Measurements from ENCODE around the gene LANCL2. TPM values are rescaled to one million over a fixed set of nuclear protein-coding genes. Genes with fewer than 3 reads are reported as not detected.

LANCL2 gene
- total and polyA plus RNA-seq, 2 donors from 2014 or later = 9.9 to 18.3 TPM

GRCh38 chr7:55374213-55374612 lies 9.1 kb downstream of the LANCL2 start:
- FAIRE-seq = no peak
- TF ChIP-seq, protein P1, sequence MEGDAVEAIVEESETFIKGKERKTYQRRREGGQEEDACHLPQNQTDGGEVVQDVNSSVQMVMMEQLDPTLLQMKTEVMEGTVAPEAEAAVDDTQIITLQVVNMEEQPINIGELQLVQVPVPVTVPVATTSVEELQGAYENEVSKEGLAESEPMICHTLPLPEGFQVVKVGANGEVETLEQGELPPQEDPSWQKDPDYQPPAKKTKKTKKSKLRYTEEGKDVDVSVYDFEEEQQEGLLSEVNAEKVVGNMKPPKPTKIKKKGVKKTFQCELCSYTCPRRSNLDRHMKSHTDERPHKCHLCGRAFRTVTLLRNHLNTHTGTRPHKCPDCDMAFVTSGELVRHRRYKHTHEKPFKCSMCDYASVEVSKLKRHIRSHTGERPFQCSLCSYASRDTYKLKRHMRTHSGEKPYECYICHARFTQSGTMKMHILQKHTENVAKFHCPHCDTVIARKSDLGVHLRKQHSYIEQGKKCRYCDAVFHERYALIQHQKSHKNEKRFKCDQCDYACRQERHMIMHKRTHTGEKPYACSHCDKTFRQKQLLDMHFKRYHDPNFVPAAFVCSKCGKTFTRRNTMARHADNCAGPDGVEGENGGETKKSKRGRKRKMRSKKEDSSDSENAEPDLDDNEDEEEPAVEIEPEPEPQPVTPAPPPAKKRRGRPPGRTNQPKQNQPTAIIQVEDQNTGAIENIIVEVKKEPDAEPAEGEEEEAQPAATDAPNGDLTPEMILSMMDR (IDR thresholded peaks at IDR 0.05; ENCODE audit: borderline replicate concordance, extremely low read depth, insufficient read depth) = no peak
- intact Hi-C loops (cut with DNase I) = no loop called here

DNA sequence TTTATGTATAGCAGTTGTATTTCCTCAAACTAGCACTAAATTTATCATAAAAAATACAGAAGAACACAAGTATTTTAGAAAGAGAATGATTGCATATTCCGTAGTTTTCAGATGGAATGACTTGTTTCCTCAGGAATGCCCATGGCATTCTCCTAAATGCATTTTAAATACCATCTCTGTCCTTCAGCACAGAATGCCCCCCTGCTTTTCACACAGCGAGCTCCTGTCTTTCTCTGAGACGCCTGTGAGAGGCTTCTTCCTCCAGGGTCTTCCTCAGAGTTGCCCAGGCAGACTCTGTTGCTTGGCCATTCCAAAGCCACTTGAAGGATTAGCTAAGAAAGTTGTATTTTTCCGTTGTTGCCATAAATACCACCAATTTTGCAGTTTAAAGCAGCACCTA lies 10.1 kb downstream of the LANCL2 start:
- Histone ChIP-seq H3K27ac (ENCODE audit: low read depth in 2 of 2, low read length in 2 of 2) (no peak overlapping the region), H3K27me3 (ENCODE audit: control insufficient read depth, insufficient read depth, low read length) (no peaks in the 10 kb centered on the region), H3K9me3 (ENCODE audit: control insufficient read depth in 2 of 3, insufficient read depth in 1 of 3, low read length in 3 of 3) (no peaks in the 10 kb centered on the region), H3K36me3 (ENCODE audit: control insufficient read depth in 2 of 3, insufficient read depth in 3 of 3, low read length in 3 of 3) (no peaks in the 10 kb centered on the region), H3K4me3 (ENCODE audit: low read length in 3 of 3) (no peak overlapping the region), H3K4me1 (ENCODE audit: control insufficient read depth in 2 of 3, insufficient read depth in 2 of 3, low read depth in 1 of 3, low read length in 3 of 3) (peaks cover 0 to 4% (median 0%) of the 10 kb centered on the region in 3 donors), H3K9ac (ENCODE audit: low read length in 3 of 3) (no peak overlapping the region)
- DNase-seq = no peak
- FAIRE-seq = no peak
- TF ChIP-seq, protein P1 (IDR thresholded peaks at IDR 0.05; ENCODE audit: borderline replicate concordance, extremely low read depth, insufficient read depth) = no peak
- intact Hi-C loops (cut with DNase I) = no loop called here

More at GRCh38 chr7:55374213-55374612, 9.1 kb downstream of the LANCL2 start:
- no peak overlapping the region for H3K9ac ChIP-seq (ENCODE audit: low read length in 3 of 3)
- no peak overlapping the region for H3K27ac ChIP-seq (ENCODE audit: low read depth in 2 of 2, low read length in 2 of 2)
- no peak overlapping the region for H3K4me3 ChIP-seq (ENCODE audit: low read length in 3 of 3)
- no peaks in the 10 kb centered on the region for H3K27me3 ChIP-seq (ENCODE audit: control insufficient read depth, insufficient read depth, low read length)
- H3K36me3 ChIP-seq (ENCODE audit: control insufficient read depth in 2 of 3, insufficient read depth in 3 of 3, low read length in 3 of 3) = no peaks in the 10 kb centered on the region
- H3K4me1 ChIP-seq (ENCODE audit: control insufficient read depth in 2 of 3, insufficient read depth in 2 of 3, low read depth in 1 of 3, low read length in 3 of 3) = peaks cover 0 to 5% (median 3%) of the 10 kb centered on the region in 3 donors
- H3K9me3 ChIP-seq (ENCODE audit: control insufficient read depth in 2 of 3, insufficient read depth in 1 of 3, low read length in 3 of 3) = no peaks in the 10 kb centered on the region
- no peak for DNase-seq

DNA sequence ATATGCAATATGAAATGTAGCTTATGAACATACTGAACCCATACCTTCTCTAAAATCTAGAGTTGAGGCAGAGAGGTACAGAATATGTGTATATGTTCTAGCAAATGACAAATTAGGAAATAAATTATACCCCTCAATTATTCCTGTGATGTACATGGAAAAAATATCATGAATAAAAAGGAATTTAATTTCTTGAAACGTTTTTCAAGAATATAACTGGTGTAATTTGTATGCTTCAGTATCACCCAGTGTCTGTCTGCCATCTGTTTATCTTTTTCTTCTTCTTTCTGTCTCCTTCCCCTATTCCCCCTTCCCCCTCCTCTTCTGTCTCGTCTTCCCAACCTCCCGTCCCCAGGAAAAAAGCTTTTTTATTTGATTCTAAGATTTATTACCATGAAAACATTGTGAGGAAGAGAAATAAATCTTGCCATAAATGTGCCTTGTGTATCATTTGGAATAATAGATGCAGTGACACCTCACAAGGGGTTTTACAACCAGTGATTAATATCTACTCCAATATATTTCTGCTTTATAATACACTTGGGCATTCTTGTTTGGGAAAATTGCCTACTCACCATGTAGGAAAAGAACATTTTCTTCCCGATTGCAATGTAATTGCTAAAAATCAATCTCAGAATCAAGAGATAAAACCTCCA lies 12.2 kb downstream of the LANCL2 start:
- intact Hi-C loops (cut with DNase I) = no loop called here
- FAIRE-seq (no peak), DNase-seq (peak in 2 of 5 donors; percentile 74 to 79)
- Histone ChIP-seq H3K27me3 (ENCODE audit: control insufficient read depth, insufficient read depth, low read length) (no peaks in the 10 kb centered on the region), H3K36me3 (ENCODE audit: control insufficient read depth in 2 of 3, insufficient read depth in 3 of 3, low read length in 3 of 3) (no peaks in the 10 kb centered on the region), H3K9me3 (ENCODE audit: control insufficient read depth in 2 of 3, insufficient read depth in 1 of 3, low read length in 3 of 3) (no peaks in the 10 kb centered on the region), H3K9ac (ENCODE audit: low read length in 3 of 3) (no peak overlapping the region), H3K4me3 (ENCODE audit: low read length in 3 of 3) (no peak overlapping the region), H3K4me1 (ENCODE audit: control insufficient read depth in 2 of 3, insufficient read depth in 2 of 3, low read depth in 1 of 3, low read length in 3 of 3) (no peaks in the 10 kb centered on the region), H3K27ac (ENCODE audit: low read depth in 2 of 2, low read length in 2 of 2) (no peak overlapping the region)
- TF ChIP-seq, protein P1 (IDR thresholded peaks at IDR 0.05; ENCODE audit: borderline replicate concordance, extremely low read depth, insufficient read depth) = no peak
